Endometrial microvascular endothelial cells (primary cell): ENCODE data around the gene PDCD4. TPM values are rescaled to one million over a fixed set of nuclear protein-coding genes. Genes with fewer than 3 reads are reported as not detected.

ENCODE experiments used
- in situ Hi-C: cut with HindIII; loops from 2 replicates; pipeline ENCODE4 v1.10.0; 2017; ENCODE audit warnings: low sequenced_read_pairs, low pct_unique_long_range_greater_than_20kb; ENCODE audit errors: inconsistent ontology term
- total RNA-seq: library from RNA; depleted of rRNA; stranded (reverse); fragments of >200 nt; gene quantifications from one replicate; pipeline ENCODE4 v1.2.3, GENCODE V29; 2015; ENCODE audit errors: inconsistent ontology term

The PDCD4 gene
- total RNA-seq, result 18.7 TPM

DNA sequence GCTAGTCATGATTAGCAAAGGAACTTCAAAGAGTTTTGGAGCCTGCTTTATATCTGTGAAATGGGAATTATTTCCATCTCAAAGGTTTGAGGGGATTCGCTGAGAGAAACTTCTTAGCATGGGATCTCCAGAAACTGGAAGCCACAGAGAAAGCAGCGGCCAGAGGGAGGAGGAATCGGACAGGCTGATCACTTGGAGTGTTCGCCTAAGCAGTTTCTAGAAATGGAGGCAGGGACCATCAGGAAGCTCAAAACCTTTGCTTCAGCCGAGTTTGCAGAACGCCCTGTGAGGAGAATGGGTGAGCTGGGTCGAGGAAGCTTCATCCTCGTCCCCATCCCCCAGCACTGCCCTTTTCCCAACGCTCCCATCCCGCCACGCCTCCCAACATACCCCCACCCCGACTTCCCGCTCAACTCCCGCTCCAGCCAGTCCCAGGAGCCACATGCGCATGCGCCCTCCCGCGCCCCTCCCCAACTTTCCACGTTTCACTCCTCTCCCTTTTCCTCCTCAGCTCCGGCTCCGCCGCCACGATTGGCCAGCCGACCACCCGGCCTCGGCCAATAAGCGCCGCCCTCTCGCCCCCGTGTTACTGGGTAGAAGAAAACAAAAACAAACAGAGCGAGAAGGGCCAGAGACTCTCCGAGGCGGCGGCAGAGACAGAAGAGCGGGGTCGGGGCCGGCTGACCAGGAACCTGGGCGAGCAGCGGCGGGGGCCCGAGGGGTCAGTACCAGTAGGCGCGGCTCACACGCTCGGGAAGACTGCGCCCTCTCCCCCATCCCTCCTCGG lies at the start of gene PDCD4:
PDCD4 (plus strand) TSS at position 631 of the 787 bp plus-strand sequence. CDS start 4,100 bp downstream, outside the sequence.
- in situ Hi-C loops, result loop anchor here (25.0 kb wide), 1 partner anchor 134 kb away; no protein-coding TSS in a partner anchor

DNA sequence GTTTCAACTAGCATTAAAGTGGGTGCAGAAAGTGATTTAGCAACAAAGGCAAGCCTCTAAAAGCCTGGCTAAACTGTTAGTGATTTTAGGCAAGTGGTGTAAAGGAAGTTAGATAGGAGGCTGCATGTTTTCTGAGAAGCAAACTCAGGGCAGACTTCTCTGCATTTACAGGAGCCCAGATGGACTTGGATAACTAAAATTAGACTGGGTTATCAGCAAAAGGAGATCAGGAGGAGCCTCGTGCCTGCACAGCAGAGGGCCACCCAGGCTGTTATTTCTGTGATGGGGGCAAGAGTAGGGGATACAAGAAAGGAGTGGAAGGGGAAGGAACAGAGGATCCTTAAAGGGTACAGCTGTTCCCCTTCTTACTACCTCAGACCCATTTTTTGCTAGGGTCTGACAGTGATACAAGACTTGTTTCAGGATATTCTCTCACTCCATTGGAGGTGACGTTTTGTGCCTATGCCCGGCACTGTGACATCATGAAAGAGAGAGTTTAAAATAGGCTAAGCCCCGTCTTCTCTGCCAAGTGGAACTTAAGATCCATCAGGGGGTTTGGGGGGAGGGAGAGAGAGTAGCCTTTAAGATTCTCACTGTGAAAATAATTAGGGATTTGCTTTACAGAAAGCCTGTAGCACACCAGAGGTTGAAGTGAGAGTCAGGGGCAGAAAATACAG lies 49.6 kb upstream of the PDCD4 start:
- in situ Hi-C loops, result no loop called here

DNA sequence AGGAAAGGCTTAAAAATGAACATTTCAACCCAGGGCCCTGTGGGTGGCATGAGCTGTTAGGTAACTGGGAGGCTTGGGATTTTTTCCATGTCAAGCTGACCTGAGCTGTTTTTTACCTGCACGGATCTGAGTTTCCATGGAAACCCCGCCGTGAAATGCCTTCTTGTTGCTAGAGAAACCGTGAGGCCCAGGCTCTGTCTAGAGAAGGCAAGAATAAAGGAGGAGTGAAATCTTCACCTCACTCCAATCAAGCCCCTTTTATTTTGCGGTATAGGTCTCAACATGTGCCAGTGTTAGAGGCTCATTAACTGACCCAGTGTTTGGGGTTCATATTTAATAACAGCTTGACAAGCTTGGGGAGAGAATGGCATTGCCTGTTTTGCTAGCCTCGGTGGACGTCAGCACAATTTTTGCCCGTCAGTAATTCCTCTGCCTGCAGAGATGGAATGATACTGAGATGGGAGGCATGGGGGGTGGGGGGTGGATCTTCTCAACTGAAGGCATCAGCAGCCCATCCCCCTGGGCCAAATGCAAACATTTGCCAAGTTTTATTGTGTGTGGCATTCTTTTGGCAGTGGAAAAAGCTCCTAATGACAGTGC lies 48.9 kb upstream of the PDCD4 start:
- in situ Hi-C loops, result no loop called here

DNA sequence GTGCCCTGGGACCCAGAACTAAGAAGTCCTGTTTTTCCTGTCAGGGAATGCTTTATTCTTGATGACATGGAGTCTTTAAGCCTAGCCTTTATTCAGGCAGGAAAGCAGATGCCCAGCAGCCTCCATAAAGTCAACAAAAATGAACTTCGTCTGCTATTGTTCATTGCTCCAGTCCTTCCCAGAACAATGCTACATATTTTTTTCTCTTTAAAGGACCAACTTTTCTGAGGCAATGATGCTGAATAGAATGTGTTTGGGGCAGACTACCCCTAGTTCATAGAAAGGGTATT lies 47.6 kb upstream of the PDCD4 start:
- in situ Hi-C loops, result no loop called here

DNA sequence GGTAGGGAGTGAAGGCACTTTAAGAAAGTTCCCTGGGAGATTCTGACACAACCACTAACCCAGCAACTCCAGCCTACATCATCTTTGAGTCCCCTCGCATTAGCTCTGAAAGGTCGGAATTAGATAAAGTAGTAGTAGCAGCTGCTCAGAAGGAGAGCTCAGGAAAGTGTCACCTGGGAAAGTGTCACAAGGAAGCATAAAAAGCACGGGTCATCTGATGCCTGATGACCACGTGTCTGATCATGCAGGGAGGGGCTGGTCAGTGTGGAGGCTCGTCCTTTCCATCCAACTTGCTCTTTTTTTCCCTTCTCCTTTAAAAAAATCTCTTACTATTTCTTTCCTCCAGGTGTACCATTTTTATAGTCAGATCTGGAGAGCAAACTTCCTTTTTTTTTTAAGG lies 47.1 kb upstream of the PDCD4 start:
- in situ Hi-C loops, result no loop called here

DNA sequence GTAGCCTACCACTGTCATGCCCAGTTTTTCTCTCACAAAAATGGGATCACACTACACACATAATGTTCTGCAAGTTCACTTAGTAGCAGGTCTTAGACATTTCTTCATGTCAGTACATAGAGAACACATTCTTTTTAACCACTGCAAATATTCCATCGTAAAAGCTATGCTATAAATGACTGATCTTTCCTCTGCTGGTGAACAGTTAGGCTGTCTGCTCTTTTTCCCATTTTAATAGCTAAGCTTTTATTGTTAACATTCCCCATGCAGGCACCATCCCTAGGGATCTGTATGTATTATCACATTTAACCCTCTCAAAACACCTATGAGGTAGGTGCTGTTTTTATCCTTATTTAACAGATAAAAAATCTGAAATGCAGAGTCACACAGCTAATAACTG lies 46.2 kb upstream of the PDCD4 start:
- in situ Hi-C loops, result no loop called here

DNA sequence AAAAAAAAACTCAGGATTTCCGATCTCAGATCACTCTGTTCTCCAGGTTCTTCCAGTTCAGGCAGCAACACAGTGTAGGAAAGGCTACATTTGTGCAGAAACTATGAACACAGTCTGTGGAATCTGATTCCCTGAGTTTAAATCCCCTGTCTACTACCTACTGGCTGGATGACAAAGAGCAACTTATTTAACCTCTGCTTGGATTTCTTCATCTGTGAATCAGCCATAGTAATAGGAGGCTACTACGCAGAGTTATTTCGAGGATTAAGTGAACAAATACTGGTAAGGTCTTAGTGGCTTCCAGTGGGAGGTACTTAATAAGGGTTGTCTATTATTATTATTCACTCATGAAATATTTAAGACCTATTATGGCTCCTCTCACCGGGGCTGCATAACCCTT lies 44.3 kb upstream of the PDCD4 start:
- in situ Hi-C loops, result no loop called here

DNA sequence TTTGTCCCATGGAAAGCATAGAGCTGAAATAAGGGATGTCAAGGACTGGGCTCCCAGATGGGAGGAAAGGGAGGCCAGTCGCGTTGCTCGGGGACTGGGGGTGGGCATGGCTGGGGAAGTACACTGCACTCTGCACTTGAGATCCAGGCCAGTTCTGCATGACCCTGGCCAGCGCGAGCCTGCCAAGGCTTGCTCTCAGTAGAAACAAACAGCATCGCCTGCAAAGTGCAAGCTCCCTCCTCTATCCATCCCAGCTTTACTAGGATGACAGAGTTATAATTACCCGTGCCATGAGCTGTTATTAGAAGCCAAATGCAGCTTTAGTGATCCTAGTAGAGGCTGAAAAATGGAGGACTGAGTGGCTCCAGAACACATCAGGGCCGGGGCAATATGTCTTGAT lies 43.9 kb upstream of the PDCD4 start:
- in situ Hi-C loops, result no loop called here

DNA sequence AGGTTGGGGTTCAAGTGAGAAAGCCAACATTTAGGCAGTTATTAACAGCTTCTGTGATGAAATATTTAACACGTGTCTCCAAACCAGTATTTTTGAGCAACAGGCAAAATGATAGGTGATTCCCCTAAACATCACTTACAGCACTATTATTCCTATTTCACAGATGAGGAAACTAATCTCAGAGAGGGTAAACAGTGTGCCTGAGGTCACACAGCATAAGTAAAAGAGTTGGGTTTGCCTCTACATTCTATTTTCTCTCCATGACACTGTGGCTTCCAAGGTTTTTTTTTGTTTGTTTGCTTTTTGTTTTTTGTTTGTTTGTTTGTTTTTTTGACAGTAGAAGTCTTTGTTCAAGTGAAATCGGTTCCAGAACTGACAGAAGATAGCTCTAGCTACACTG lies 43.2 kb upstream of the PDCD4 start:
- in situ Hi-C loops, result no loop called here

DNA sequence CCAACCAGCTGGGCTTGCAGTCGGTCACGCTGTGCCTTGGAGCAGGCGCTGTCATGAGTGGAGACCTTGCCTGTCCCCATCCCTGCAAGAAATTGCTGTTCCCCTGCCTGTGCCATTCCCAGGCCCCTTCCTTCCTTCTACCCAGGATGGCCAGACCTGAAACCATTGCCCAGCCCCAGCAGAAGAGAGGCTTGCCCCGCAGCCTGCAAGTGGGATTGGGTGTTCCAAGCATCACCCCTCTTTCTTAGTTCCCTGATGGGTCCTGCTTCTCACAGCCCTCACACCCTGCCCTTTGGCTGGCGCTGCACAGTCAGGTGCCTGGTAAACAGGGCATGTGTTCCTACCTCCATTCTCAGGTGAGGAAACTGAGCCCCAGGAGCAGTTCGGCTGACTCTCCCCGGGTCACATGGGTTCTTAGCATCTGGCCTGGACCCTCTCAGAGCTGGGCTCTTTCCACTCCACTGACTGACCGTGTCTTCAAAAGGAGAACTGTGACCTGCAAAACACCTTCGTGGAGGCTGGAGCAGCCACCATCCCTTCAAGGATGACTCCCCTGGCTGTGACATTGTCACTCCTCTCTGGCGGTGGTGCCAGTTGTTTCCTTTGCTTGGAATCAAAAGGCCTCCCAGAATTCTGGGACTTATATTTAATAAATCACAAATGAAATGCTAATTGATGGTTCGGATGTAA lies 41.9 kb upstream of the PDCD4 start:
- in situ Hi-C loops, result no loop called here

DNA sequence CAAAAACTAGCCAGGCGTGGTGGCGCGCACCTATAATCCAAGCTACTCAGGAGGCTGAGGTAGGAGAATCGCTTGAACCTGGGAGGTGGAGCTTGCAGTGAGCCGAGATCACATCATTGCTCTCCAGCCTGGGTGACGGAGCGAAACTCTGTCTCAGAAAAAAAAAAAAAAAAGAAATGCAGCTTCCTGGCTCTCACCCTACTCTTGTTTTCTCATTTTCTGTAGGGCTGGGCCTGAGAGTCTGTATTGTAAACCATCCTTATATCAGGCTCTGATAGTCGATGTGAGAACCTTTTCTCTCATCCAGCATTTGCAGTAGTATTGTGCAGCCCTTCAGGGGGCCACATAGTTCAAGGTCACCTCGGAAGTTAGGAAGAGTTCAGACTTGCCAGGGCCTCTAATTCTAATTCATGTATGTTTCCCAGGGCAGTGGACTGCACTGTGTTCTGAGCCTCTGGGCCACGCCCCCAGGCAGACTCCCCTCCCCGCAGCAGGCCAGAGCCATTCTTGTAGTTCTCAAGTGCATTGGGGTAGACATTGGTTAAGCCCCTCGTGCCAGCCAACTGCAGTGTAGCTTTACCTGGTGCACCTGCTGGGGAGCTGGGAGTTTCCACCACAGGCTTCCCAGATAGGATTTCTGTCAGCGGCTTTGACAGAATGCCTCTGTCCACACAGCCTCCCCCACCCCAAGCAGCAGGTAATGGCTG lies 38.3 kb upstream of the PDCD4 start:
- in situ Hi-C loops, result no loop called here

DNA sequence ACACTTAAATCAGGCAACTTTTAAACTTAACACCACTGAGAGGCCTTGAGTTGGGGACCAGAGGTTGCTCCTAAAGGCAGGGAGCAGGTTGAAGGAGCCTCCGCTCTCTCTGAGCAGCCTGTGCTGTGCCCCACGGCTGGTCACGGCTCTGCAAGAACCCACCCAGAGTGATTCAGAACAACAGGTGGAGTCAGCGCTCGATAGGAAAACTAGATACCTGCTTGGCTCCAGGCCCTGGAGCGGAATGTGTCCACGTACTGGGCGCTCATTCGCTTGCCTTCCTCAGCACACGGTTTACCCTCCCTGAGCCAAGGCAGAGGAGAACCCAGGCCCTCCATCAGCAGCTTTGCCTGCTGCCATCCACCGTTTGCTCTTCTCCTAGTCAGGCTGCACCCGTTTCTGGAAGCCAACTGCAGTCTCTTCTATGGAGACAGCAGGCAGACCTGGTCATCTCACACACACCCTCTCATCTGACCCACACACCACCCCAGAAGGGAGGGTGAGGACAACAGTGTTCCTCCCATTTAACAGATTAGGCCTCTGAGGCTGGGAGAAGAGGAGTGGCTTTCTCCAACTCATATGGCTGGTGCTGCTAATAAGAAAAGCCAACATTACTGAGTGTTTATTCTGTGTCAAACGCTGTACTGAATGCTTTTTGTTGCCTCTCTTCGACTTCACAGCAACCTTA lies 37.6 kb upstream of the PDCD4 start:
- in situ Hi-C loops, result no loop called here

DNA sequence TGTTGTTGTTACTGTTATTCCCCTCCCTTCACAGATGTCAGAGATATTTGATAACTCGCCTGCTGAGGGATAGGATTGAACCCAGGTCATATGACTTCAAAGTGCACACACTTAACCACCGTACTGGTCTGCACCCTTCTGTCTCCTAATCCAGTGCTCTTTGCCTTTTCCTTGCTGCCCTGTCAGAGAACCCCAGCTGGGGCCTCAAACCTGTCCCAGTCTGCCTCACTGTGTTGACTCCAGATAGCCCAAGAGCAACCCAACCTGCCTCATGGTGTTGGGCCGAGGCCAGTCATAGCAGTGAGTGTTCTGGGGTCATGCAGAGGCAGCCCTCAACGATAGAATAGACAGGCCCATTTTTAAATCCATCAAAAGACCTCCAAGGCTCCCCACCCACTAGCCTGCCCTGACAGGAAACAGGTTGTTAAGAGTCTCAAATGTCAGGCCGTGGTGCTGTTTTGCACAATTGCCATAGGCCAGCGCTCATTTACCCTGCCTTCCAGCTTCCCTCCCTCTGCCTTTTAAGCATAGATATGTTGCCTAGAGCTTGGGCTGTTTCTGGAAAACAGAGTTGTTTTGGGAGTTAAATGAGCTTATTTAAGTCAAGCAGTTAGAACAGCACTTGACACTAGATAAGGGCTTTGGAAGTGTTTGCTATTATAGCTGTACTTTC lies 37.0 kb upstream of the PDCD4 start:
- in situ Hi-C loops, result no loop called here

DNA sequence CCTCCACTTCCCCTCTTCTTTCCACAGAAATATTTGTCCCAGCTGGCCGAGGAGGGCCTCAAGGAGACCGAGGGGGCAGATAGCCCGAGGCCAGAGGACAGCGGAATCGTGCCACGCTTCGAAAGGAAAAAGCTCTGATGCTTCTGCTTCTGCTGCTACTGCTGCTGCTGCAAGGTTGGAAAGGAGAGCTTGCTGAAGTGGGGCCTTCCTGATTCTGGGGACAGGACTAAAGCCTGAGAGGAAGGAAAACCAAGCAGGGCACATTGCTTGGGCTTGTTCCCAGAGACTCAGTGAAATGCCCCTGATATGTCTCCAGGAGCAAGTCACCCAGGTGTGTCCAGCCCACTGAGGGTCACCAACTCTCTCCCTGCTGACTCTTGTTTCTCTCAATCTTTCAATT lies 35.9 kb upstream of the PDCD4 start:
- in situ Hi-C loops, result no loop called here

DNA sequence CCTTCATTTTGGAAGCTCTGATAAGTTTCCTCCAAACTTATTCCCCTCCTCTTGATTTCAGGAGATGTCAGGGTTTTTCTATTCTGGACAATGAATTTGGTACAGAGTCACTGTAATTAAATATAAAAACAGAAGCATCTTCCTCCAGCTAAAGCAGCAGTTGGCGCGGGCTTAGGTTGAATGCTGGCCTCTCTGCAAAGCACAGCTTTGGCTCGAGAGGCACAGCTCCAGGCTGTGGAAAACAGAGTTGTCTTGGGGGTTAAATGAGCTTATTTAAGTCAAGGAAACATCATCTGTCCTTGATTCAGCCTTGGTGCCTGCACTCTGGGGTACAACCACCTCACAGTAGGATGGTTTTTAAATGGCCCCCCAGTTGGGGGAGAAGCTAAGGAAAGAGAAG lies 35.0 kb upstream of the PDCD4 start:
- in situ Hi-C loops, result no loop called here

DNA sequence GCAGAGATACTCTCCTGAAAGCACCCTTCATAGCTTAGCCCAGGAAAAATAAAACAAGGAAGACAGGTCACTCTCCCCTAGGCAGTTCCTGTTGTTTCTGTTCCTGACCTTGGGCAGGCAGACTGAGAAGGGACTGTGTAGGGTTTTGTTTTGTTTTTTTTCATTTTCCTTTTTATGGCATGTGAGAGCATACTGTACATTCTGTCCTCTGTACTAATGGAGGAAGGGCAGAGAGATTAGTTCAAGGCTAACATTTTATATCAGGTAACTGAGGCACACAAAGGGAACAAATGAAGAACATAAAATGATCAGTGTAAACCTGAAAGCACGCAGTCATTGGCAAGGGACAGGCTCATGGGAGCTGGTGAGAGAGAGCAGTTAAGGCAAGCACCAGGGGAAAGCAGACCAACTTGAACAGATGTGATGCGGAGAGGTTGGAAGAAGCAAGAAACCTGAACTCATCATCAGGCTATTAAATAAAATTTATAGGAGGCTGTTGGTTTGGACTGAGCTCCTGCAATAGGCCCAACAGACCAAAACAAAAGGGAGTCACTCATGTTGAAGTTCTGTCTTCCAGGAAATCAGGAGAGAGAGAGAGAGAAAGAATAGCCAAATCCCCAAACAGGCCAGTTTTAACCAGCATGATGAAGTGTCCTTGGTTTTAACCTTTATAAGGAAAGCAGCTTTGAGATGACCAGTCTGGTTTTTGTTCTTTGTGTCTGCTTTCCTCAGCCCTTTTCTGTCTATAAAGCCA lies 34.1 kb upstream of the PDCD4 start:
- in situ Hi-C loops, result no loop called here

DNA sequence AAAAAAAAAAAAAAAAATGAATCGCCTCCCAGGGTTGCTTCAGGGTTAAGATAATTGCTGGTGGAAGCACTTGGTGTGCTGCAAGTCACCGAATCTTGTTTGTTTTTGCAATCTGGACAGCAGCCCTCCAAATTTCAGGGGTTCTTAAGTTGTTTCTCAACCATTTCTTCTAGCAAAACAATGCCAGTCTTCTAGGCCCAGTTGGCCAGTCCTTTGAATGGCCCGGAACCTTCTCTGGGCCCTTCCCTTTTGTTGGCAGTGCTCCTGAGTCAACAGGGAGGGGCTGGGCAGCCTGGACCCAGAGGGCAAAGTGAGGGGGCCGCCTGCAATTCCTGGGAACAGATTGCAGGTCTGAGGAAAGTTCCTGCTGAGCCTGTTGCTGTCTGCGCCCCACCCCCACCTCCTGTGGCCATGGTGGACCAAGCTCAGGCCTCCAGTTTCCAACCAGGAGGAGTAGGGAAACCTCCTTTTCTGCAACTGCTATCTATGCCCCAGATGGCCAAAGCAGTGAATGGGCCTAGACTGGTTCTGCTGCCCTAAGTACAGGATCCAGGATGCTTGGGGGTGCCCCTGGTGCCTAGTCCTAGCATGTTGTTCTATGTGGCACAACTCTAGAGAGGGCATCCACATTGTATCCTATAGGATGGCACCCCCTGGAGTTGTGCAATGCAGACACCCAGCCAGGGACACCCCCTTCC lies 31.4 kb upstream of the PDCD4 start:
- in situ Hi-C loops, result no loop called here
